Left lobe of liver (tissue), 2 donors: ENCODE results near the gene SNX7. TPM values are rescaled to one million over a fixed set of nuclear protein-coding genes. Genes with fewer than 3 reads are reported as not detected.

Experiments
- ATAC-seq: fragments of 200-7000 bp; cut with Tn5 transposase; one replicate; pipeline ENCODE4 v1.9.1; 2020; ENCODE audit warnings: mild to moderate bottlenecking, moderate library complexity
- DNase-seq: peaks from one replicate; pipeline ENCODE4 v3.0.0-alpha.2; 2020; ENCODE audit warnings: low spot score
- total RNA-seq: library from RNA; stranded (reverse); gene quantifications from one replicate; pipeline ENCODE4 v1.2.1, GENCODE V29; 2021
- donor health status: DM: no; HTN: no; CAD: no; lungs with moderate emphysema.
- donor health status: DM: no; HTN: yes; CAD: no.

The SNX7 gene, protein sequence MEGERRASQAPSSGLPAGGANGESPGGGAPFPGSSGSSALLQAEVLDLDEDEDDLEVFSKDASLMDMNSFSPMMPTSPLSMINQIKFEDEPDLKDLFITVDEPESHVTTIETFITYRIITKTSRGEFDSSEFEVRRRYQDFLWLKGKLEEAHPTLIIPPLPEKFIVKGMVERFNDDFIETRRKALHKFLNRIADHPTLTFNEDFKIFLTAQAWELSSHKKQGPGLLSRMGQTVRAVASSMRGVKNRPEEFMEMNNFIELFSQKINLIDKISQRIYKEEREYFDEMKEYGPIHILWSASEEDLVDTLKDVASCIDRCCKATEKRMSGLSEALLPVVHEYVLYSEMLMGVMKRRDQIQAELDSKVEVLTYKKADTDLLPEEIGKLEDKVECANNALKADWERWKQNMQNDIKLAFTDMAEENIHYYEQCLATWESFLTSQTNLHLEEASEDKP
- total RNA-seq = 8.3 TPM

DNA sequence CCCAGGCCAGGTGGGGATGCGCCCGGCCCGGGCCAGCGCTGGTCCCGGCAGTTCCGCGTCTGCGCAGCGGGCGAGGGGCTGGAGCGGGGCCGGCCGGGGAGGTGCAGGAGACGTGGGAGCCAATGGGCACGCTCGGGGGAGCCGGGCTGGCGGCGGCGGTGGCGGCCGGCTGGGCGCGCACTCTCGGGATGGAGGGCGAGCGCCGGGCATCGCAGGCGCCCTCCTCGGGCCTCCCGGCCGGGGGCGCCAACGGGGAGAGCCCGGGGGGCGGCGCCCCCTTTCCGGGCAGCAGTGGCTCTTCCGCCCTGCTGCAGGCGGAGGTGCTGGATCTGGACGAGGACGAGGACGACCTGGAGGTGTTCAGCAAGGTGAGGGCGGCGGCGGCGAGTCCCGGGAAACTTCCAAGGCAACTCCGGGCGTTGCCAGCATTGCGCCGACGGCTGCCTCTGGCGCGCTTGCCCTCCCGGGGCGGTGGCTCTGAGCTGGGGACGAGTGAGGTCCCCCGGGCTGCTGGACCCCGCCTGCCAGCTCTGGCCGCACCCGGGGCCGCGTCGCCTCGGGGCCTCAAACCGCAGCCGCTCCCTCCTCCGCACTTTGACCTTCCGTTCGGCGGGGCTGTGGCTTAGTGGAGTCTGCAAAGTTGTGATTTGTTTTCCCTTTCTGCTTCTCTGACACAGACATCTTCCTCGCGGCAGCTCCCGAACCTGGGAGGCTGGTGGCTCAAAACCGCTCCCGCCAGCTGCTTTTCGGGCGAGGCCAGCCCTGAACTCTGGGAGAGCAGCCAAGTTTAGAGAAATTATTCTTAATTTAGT, at the start of gene SNX7:
SNX7 (plus strand) TSS at position 178 of the 812 bp plus-strand sequence; CDS start at position 189, 11 bp downstream.
- DNase-seq (peak; percentile 89), ATAC-seq (peak; percentile 97)

DNA sequence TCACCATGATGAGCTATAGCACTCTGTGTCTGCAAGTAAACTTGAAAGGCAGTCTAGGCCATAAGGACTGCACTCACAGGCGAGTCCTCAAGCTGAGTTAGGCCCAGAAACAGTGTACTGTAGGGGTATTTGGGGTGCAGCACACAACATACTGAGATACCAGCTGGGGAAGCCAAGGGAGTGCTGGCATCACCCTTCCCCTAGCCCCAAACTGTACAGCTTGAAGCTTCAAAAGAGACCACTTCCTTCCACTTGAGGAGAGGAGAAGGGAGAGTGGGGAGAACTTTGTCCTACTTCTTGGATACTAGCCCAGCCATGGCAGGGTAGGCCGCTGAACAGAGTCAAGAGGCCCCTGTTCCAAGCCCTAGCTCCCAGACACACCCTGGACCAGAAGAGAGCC, 24.2 kb upstream of the SNX7 start:
- ATAC-seq (no peak), DNase-seq (no peak)

DNA sequence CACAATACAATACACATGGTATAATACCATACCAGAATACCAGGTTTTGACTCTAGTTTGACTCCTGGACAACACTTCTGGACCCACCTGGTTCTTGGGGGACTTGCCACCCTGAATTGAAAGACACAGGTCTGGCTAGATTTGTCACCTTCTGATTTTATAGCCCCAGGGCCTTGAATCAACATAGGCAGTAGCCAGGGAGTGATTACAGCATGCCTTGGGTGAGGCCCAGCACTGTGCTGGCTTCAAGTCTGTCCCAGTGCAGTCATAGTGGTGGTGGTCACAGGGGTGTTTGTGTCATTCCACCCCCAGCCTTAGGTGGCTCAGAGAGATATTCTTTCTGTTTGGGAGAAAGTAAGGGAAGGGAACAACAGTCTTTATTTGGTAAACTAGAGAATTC, 23.3 kb upstream of the SNX7 start:
- ATAC-seq = no peak
- no peak for DNase-seq

DNA sequence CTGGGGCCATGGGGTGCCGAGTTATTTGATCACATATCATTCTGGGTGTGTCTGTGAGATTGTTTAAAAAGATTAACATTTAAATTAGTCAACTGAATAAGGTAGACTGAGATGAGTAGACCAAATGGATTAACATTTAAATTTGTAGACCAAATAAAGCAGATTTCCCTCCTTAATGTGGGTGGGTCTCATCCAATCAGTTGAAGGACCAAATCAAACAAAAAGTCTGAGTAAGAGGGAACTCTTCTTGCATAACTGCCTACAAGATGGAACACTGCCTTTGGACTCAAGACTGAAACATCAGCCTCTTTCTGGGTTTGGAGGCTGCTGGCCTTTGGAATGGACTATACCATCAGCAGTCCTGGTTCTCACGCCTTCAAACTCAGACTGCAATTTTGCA, 17.0 kb upstream of the SNX7 start:
- ATAC-seq = no peak
- DNase-seq = no peak

DNA sequence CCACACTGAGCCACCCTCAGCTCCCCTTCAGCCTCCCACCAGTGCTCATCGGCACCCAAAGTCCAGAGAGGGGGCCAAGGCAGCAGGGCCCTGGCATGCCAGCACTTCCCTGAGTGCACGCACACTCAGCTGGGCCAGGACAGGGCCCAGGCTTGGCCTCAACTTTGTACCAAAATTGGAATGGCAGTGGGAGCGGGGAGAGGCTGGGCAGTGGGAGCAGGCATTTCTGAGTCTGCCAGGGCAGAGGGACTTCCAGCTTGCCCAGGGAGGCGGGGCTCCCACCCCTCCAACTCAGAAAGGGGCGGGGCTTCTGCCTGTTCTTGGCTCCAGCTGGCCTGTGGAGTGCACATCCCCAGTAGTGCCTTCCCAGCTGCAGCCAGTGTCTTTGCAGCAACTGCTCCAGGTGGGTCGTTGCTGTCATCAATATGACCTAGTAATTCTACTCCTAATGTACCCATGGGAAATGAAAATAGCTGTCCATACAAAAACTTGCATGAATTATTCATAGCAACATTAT, 10.3 kb upstream of the SNX7 start:
- no peak for DNase-seq

DNA sequence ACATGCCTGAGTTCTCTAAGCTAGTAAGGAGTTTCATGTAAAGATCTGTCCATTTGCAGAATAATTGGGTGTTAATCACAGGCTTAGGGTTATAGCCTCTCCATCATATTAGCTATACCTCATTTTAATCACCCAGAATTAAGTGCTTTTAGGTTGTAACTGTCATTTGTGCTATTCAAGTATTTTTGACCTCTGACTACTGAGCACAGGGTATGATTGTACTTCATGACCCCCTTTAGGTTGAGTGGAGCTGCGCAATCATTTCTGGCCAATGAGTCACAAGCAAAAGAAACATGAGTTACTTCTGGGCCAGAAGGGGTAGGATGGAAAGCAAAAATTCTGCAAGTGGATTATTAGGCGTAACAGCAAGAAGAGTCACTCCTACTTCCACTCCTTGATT, 8.4 kb upstream of the SNX7 start:
- ATAC-seq (no peak), DNase-seq (no peak)

More for the DNA sequence above, 10.3 kb upstream of the SNX7 start:
- no peak for ATAC-seq

DNA sequence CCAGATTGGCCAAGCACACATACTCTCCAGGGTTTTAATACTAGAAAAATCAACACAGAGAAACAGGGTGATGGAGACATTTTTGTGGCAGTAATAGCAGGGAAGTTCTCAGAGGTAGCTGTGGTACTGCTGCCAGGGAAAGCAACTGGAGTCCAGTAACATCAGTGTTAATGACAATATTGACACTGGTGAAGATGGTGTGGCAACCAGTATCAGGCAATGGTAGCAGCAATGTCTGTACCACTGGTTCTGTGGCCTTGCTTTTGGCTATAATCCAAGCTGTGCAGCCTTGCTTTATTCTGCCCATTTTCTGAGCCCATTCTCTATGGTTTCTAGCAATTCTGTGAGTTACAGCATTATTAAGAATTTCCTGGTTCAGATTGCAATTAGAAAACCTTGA, 1.6 kb upstream of the SNX7 start:
- ATAC-seq = no peak
- DNase-seq = no peak

DNA sequence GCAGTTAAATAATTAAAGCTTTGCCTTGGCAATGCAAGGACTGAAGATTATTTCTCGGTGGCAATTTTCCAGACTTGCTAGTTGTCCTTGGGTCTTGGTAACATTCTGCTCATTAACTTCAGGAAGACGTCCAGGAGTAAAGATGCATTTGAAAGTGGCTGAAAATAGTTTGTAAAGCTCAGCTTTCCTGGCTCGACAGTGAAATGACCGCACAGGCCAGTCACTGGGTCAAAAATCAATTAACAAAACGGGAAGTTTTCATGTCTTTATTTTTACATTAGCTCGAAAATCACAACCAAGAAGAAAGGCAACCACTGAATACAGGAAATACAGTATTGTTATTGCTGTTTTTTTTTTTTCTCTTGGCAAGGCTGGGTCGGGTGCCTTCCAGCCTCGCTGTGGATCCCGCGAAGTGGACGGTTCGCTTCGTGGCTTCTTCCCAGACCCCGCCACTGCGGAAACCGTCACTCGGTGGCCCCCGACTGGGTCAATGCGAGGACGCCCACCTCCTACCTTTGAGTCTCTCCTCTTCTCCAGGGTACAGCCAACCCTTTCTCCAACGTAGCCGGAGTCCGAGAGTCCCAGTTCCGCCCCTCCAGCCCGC, 479 bp upstream of the SNX7 start:
- DNase-seq = no peak
- ATAC-seq = peak; percentile 49

DNA sequence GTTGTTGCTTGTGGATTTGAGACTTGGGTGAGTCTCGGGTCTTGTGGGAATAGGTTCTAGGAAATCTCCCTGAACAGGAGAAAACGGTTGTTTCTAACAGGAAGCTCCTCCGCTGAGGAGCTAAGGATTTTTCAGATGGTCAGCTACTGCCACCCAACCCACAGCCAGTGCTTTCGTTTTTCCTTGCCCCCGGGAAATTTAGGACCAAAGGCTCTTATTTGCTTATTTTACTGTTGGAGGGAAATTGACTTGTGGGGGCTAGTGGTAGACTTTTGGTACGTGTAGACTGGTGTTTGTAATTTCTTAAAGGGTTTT, 792 bp downstream of the SNX7 start:
- ATAC-seq = peak; percentile 11
- no peak for DNase-seq

DNA sequence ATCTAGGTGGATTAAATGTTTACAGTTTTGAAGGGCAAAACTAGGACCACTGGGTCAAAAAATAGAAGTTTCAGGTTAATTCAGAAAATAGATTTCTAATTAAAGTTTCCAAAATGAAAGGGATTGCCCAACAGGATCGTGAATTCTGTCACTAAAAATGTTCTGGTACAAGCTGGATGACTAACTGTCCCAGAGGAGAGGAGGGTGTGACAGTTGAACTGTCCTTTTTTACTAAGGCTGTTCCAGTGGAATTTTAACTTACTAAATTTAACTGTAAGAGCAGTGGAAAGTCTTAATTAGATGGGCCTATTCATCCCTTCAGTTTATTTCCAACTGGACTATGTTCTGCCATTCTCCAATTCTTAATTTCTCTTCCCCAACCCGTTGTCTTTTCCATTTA, 7.2 kb downstream of the SNX7 start:
- ATAC-seq (no peak), DNase-seq (no peak)

DNA sequence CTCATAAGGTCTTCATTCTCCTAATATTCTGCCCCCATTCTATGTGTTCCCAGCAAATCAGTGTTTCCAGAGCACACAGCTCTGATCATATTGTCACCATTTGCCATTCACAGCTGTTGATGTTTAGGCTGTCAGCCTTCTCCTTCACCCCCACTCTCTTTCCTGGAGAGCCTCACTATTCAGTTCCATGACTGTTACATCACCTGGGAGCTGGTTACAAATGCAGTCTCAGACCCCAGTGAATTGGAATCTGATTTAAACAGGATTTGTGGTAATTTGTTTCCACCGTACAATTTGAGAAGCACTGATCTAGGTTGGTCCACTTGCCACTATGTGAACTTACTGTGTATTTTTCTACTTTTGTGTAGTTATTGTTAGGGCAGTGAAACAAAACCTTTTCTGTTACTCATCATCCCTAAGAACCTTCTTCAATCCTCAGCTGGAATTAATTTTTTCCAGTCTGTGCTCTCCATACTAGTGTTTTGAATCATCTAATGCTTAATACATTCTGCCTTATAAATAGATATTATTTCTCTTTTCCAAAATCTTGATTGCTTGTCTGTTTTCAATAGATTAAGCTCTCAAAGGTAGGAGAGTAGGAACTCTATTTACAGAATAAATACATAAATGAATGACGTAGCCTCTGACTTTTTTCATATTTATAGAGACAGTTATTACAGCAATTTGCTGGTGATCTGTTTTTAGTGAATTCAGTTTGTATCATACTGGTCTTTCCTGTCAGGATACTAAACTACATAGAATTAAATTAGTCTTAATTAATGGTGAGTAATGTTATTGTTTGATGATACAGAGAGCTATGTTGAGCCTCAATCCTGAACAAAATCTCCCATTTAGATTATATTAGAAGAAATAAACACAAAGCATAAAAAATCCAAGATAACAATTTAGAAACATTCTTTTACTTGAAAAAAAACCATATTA, 8.1 kb downstream of the SNX7 start:
- DNase-seq = no peak
- no peak for ATAC-seq

DNA sequence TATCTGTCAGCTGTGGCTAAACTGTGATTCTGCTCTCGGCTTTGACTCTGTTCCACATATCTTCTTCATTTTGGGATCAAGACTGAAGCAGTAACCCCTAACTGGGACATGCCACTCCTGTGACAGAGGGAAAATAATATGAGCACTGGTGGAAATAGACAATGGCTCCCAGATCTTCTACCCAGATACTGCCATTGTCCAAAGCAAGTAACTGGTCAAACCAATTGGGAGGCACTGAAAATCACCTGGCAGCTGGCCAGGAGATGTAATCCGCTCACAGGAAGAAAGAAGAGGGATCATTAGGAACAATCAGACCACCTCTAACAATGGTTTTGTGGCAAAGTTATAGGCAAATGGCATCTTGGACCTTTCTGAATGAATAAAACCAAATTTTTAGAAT, 10.7 kb downstream of the SNX7 start:
- no peak for ATAC-seq
- no peak for DNase-seq

DNA sequence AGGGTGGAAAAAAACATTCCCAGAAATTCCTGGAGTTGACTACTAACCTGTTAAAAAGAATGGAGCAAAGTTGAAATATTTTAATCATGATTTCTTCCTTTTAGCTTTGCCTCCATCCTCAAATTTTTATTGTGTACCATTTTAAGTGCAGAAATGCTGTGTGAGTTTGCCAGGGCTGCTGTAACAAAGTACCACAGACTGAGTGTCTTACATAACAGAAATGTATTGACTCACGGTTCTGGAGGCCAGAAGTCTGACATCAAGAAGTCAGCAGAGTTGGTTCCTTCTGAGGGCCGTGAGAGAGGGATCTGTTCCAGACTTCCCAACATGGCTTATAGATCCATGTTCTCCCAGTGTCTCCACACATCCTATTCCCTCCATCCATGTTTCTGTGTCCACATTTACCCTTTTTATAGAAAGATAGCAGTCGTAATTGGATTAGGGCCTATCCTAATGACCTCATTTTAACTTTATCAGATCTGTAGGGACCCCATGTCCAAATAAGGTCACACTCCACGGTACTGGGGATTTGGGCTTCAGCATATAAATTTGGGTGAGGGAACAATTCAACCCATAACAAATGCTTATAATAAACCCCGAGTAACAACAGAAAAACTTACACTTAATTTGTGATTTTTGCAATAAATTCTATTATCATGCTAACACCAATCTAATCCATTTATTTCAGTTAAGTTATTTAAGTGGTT, 12.7 kb downstream of the SNX7 start:
- no peak for ATAC-seq
- no peak for DNase-seq

DNA sequence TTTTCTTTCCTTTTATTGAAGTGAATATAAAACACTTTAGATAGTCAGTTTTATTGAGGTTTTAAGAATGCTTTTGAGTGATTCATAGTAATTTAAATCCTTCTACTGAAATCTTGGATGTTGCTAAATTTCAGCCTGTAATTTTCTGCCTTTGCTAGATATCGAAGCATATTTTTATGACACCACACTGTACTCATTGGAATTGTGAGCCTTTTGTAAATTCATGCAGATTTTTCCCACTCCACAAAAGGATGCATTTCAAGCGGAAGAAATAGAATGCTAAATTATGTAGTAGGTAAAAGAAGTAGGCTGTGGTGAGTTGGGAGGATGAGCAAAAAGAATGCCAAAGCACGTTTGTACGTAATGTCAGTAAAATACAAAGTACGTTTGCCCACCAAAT, 13.8 kb downstream of the SNX7 start:
- no peak for DNase-seq
- ATAC-seq = no peak

DNA sequence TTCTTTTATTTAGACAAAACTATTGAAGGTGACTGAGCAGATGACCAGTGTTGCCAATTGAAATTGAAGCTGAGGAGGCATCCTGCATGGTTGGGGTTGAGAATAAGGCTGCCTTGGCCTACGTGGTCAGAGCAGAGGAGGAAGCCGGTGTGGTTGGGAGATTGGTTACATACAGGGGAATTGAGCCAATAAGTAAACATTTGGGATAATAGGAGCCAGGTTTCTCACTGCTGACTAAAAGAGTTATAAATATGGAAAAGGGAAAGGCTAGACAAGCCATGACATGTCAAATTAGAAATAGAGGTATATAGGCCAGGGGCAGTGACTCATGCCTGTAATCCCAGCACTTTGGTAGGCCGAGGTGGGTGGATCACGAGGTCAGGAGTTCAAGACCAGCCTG, 15.8 kb downstream of the SNX7 start:
- DNase-seq (no peak), ATAC-seq (peak; percentile 71)

DNA sequence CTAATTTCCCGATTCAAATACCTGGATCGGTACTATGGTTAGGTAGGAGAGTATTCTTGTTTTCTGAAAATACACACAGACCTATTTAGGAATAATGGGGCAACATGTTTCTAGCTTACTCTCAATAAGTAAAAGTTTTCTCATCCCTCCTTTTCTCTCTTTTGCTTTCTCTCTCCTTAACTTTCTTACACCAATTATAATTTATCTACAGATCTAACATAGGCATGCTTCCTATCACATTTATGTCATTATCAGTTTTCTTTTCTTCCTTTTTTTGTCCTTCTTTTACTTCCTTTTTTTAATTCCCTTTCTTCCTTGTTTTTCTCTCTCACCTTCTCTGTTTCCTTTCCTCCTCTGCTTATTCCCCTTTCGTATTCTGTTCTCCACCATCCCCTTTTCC, 20.3 kb downstream of the SNX7 start:
- no peak for DNase-seq

DNA sequence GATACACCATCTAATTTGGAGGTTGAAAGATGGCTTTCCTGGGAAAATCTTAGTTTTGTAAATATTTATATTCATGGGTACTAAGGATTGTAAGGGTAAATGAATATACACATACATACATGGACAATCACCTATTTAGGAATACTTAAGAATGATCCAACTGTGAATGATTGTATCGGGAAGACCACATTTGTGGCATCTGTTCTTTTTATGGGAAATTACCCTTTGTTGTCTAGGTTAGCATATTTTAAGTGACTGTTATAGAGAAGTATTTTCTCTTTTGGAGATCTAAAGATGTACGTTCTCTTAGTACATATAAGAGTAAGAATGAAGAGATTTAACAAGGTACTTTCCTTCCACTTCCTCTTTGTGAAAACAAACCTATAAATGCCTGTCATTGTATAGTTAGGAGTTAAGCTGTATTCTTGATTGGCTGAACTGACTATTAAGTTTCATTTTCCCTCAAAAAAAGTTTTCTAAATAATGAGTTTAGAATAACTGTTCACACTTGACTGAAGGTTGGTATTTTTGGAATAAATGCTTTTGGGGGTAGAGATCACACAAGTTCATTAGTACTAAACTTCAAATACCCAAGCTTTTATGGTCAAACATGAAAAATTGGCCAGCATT, 26.7 kb downstream of the SNX7 start:
- DNase-seq (no peak), ATAC-seq (no peak)

More for the DNA sequence above, 20.3 kb downstream of the SNX7 start:
- no peak for ATAC-seq

DNA sequence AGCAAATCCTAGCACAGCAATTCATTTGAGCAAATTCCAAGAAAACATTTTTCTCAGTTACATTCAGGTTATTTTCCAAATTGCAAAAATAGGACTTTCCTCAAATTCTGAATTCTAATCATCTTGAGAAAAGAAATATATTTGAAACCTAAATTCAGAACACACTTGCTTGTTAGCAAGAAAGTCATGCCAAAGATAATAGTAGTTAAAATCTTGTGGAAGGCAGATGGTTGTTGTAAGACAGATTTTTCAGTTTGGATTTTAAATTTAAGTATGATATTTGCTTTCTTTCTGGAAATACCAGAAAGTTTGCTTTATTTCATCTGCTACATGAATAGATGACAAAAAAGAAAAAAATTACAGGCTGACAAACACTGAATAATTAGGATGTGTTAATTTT, 29.1 kb downstream of the SNX7 start:
- no peak for DNase-seq
- ATAC-seq = no peak

DNA sequence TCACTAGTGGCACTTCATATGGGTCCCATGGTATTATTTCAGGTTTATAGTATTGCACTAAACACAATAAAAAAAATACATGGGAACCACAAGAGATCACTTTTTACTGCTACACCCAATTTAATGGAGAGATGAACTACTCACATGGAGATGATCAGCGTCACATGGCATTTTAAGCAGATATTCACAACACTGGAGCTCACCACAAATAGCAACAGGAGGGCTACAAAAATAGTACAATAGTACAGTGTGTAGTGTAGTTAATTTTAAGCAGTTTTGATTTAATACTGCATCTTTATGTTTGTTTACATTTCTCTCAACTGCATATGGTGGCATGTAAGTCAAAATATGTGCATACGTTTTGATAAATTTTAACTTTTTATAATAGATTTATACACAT, 31.0 kb downstream of the SNX7 start:
- ATAC-seq (no peak), DNase-seq (no peak)
